ENCODE measurements around the gene PTPRE.

- TF ChIP-seq SUZ12 (IDR thresholded peaks at IDR 0.05; ENCODE audit: extremely low read depth, insufficient read depth, insufficient read length) = no peak
- no peak for TF ChIP-seq ZNF274 (IDR thresholded peaks at IDR 0.05; ENCODE audit: low read depth, low read length)
- no peak for TF ChIP-seq YY1 (IDR thresholded peaks at IDR 0.05; ENCODE audit: insufficient read depth, insufficient read length)
These were observed 166.2 kb downstream of the PTPRE start for GRCh38 chr10:128072941-128073645.
